HG03135 (cell line): ENCODE measurements around the gene ZMIZ1.
A peak's percentile ranks its signal among the peaks of the same experiment; 100 is the strongest.

Experiments
- ATAC-seq: cut with Tn5 transposase; IDR thresholded peaks from one replicate; pipeline ENCODE4 v1.9.1; 2021; ENCODE audit warnings: mild to moderate bottlenecking, moderate library complexity; ENCODE audit not compliant: unreplicated experiment

Gene ZMIZ1

GRCh38 chr10:79065091-79065551 lies 3.6 kb upstream of the ZMIZ1 start:
- ATAC-seq: no peak

GRCh38 chr10:79065853-79066252 lies 2.9 kb upstream of the ZMIZ1 start:
- ATAC-seq: no peak

DNA sequence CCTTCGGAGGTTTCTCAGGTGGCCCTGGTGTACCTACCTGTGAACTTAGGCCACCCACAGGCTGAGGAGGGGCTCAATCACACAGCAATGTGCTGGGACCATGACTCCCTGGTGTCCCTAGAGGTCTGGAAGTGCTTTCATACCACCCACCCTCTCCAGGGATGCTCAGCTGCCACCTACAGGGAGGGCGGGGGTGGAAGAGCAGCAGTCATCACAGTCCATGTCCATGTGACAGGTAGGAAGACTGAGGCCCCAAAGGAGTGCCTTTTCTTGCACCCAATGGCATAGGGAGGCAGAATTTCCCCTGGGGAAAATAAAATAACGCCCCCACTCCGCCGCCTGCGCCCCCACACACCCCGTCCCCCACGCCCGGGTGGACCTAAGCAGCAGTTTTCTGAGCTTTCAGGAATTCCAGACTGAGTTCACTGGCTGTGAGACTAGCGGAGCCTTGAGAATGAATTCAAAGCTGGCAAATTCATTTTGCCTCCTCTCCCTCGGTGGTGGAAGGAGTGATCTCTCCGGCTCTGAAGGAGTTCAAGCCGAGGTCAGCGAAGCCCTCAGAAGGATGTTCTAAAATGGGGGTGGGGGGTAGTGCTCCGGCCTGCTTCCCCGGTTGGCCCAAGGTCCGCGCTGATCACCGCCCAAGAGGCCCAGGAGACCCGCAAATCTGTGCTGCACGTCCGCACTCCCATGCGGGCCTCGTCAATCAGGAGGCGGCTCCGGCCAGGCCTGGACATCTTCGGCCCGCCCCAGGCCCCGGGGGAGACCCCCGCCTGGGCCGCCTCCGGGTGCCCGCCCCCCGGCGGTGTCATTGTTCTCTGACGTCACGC lies 2.1 kb upstream of the ZMIZ1 start:
- no peak for ATAC-seq

- ATAC-seq: no peak
Measured at GRCh38 chr10:79067241-79068202, 1.2 kb upstream of the ZMIZ1 start.

- no peak for ATAC-seq
Measured at GRCh38 chr10:79068203-79068561, 584 bp upstream of the ZMIZ1 start.

DNA sequence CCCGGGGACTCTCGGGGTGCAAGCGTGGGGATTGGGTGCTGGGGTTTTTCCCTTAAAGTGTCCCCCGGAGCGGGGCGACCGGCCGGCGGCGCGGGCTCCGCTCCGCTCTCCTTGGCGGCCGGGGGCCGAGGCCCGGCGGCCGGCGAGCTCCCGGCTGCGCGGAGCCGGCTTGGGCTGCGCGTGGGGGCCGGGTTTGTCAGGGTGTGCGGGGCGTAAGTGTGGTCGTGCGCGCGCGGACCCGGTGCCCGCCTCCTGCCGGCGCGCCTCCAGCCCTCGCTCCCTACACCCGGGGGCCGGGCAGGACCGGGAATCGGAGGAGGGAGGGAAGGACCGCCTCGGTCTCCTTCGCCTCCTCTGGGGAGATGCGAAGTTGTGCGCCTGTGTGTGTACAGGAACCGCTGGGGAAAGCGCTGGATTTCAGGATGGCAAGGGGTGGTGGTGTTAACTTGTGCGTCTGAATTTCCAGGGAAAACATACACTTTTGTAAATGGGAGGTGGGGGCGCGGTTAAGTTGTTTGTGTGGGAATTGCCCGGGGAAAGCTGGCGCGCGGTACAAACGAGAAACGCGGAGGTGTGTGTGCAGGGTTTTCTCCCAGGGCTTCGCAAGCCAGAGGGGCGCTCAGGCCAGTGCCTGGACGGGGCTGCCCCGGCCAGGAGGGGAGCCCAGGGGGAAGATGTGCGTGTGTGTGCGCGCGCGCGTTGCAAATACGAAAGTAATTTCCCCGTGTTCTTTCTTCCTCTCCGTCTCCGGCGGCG lies 737 bp downstream of the ZMIZ1 start:
- ATAC-seq: peak; percentile 20

- ATAC-seq: no peak
Measured at GRCh38 chr10:79070081-79070605, 1.4 kb downstream of the ZMIZ1 start.

- ATAC-seq: no peak
Measured at GRCh38 chr10:79070606-79071395, 2.0 kb downstream of the ZMIZ1 start.

DNA sequence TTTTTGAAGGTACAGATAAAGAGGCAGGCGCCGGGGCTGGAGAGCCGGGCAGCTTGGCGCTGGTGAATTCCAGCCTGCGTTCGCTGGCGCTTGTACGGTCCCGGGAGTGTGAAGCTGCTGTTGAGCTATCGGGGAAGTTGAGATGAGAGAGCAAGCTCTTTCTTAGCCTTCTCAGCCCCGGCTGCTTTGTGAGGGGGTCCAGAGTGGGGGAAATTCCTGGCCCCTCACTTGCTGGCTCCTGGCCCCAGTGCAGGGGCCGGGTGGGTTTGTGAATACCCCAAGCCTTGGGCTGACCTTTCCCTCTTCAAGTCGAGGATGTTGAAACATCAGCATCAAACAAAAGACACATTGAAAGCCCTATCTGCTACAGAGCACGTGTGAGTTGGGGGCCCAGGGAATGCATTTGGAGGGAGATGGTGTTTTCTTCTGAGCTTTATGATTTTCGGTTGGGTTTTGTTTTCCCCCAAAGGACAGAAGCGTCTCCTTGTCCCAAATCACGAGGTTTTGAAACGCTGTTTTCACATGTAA lies 2.7 kb downstream of the ZMIZ1 start:
- ATAC-seq: no peak

- no peak for ATAC-seq
Measured at GRCh38 chr10:79072041-79072441, 3.3 kb downstream of the ZMIZ1 start.

DNA sequence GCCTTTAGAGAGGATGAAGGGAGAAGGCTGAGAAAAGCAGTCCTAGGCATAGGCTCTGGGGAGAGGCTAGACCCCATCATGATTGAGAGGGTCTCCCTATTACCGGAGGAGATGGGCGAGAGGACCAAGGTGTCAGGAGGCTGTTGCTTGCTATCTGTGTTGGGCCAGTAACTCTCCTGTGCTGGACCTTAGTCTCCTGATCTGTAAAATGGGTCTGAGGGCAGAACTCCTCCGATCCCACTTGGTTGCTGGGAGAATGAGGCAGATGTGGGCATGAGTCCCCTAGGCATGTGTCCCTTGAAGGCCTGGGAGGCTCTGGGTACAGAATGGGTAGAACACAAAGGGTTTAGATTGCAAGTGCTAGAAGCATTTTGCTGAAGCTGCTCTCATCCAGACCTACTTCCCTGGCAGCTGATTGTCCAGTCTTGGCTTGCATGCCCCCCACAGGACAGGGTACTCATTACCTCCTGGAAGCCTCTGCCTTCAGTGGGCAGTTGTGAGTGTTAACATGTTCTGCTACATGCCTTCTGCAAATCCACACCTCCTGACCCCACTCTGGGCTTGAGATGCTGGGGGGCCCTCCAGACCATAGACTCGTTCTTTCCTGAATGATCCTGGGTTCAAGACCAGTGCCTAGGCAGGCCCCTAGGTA lies 4.4 kb downstream of the ZMIZ1 start:
- ATAC-seq: no peak

GRCh38 chr10:79073784-79074432 lies 5.1 kb downstream of the ZMIZ1 start:
- ATAC-seq: no peak

DNA sequence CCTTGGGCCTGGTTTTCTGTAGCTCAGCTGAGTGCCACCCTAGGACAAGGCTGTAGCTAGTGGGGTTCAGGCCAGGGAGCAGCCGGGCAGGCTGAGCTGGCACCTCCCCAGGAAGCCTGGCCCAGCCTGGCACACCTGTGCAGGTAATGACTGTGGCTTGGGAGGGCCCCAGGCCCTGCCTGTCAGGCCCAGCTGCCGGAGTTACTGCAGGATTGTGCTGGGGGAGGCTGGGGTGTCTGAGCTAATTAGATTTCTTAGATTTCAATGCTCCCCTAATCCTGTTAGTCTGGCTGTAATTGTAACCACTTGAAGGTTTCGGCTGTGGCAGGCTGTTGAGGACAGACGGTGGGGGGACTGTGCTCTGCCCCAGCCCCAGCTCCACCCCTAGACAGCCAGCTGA lies 6.0 kb downstream of the ZMIZ1 start:
- ATAC-seq: no peak

GRCh38 chr10:79075418-79075817 lies 6.7 kb downstream of the ZMIZ1 start:
- no peak for ATAC-seq

DNA sequence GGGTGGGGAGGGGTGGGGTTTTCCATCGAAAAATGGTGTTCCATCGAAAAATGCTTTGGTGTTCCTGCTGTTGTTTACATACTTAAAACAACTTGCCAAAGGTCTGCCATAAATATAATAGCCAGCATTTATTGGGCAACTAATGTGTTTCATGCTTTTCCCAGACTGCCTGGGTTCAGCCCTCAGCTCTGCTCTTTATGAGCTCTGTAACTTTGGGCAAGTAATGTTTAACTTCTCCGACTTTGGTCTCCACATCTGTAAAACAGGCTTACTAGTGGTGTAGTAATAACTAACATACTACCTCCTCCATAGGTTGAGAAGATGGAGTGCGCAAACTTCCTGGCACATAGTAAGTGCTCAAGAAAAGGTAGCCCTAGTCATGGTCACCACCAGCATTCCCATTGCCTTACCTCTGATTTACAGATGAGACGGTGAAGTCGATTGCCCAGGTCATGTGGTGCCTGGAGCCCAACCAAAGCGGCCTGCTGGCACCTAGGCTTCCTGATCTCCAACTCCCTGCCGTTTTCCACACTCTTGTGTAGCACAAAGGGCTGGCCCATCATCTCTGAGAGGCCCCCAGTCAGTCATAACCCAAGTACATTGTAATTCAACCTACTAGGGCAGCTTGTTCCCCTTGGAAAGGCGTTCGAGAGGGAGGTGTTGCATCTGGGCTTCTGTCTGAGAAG lies 8.9 kb downstream of the ZMIZ1 start:
- no peak for ATAC-seq

- no peak for ATAC-seq
Measured at GRCh38 chr10:79078367-79079053, 9.7 kb downstream of the ZMIZ1 start.

DNA sequence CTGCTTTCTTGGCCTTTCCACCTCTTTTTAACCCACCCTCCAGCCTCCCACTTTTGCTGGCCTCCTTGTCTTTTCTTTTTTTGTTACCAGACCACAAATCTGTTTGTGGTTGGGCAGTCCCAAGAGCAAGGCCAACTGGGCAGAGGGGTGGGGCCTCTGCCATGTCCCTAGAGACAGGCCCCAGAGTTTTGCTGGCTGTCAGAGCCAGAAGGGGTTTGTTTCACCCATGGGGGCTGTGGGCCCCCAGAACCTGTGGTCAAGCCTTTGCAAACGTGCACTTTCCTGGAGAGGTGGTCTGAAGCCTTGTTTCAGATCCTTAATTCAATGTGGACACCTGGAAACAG lies 10.3 kb downstream of the ZMIZ1 start:
- no peak for ATAC-seq
